Measurements from ENCODE around the gene C7orf33. TPM values are rescaled to one million over a fixed set of nuclear protein-coding genes. Genes with fewer than 3 reads are reported as not detected.
"Not testable (repeated sequence)": the region's sequence is repeated elsewhere in the genome, so short reads cannot be mapped to it uniquely, and the experiment has no call there.

C7orf33 gene
- total RNA-seq, 1 donor from 2014 or later = not detected

DNA sequence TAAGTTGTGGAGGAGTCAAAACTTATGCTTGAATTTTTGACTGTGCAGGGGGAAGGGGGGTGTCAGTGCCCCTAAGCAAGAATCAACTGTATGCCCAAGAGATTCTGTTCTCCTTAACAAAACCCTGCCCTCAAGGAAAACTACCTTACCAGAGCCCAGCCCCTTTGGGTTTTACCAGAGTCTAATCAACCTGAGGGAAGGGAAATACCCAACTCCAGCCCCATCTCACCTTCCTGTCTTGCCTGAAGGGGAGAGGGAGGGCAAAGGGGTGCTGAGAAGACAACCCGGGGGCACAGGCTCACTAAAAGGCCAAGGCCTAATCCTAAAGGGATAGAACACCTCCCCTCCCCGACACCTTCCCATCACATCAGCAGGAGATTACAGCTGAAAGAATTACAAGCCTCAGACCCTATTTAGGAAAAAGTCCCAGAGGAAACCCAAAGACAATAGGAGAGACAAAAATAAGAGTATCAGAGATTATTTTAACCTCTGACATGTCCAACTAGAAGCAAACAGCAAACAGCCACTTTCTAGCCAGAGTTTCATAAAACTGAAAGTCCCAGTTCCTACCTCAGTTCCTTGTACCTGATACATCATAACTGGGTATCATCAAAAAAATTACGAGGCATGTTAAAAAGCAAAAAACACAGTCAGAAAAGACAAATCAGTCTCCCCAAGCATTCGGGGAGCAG lies 26.8 kb upstream of the C7orf33 start:
- Histone ChIP-seq H3K4me3 (peak overlapping the region; percentile 4), H3K27ac (peak overlapping the region; percentile 69), H3K4me1 (peaks cover 17% of the 10 kb centered on the region), H3K27me3 (ENCODE audit: low read depth) (no peaks in the 10 kb centered on the region), H3K36me3 (no peaks in the 10 kb centered on the region), H3K9me3 (no peaks in the 10 kb centered on the region)
- intact Hi-C loops (cut with DNase I) = no loop called here
- no peak for ATAC-seq
- TF ChIP-seq, protein P1, sequence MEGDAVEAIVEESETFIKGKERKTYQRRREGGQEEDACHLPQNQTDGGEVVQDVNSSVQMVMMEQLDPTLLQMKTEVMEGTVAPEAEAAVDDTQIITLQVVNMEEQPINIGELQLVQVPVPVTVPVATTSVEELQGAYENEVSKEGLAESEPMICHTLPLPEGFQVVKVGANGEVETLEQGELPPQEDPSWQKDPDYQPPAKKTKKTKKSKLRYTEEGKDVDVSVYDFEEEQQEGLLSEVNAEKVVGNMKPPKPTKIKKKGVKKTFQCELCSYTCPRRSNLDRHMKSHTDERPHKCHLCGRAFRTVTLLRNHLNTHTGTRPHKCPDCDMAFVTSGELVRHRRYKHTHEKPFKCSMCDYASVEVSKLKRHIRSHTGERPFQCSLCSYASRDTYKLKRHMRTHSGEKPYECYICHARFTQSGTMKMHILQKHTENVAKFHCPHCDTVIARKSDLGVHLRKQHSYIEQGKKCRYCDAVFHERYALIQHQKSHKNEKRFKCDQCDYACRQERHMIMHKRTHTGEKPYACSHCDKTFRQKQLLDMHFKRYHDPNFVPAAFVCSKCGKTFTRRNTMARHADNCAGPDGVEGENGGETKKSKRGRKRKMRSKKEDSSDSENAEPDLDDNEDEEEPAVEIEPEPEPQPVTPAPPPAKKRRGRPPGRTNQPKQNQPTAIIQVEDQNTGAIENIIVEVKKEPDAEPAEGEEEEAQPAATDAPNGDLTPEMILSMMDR (IDR thresholded peaks at IDR 0.05) = no peak
- no peak for DNase-seq

DNA sequence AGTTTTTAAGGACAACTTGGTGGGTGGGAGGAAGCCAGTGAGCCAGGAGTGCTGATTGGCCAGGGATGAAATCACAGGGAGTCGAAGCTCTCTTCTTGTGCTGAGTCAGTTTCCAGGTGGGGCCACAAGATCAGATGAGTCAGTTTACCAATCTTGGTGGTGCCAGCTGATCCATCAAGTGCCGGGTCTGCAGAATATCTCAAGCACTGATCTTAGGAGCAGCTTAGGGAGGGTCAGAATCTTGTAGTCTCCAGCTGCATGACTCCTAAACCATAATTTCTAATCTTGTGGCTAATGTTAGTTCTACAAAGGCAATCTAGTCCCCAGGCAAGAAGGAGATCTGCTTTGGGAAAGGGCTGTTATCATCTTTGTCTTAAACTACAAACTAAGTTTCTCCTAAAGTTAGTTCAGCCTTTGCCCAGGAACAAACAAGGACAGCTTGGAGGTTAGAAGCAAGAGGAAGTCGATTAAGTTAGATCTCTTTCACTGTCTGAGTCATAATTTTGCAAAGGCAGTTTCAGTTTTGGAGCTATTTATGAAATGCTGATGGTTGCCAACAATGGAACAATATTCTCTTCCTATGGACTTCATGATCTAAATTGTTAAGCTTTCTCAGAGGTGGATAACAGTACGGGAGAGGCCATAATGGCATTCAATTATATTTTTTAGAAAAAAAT lies 26.2 kb upstream of the C7orf33 start:
- peak; percentile 35 to 59 for ATAC-seq
- H3K36me3 ChIP-seq; DNase-seq; H3K27me3 ChIP-seq (ENCODE audit: low read depth); intact Hi-C loops (cut with DNase I); H3K9me3 ChIP-seq: not testable (repeated sequence)
- Histone ChIP-seq H3K4me1 (peaks cover 17% of the 10 kb centered on the region), H3K4me3 (peak overlapping the region; percentile 4), H3K27ac (peak overlapping the region; percentile 69)

DNA sequence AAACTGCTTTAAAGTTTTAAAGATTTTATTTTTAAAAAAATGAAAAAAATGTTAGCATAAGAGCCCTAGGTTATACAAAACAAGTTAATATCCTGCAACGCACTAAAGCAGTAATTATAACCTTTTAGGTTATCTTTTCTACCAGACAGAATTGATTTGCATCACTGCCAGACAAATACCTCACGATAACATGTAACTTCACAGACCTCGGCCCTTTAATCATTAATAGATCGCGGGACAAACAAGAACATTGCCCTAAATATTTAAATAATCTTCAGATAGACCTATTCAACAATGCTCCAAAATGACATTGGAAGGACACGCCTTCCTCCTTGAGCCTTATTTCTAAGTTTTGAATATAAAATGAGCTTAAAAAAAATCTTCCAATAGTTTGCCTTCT lies 23.8 kb upstream of the C7orf33 start:
- H3K27me3 ChIP-seq (ENCODE audit: low read depth) = no peaks in the 10 kb centered on the region
- no peak overlapping the region for H3K4me3 ChIP-seq
- no peak overlapping the region for H3K27ac ChIP-seq
- peaks cover 17% of the 10 kb centered on the region for H3K4me1 ChIP-seq
- no peaks in the 10 kb centered on the region for H3K36me3 ChIP-seq
- TF ChIP-seq, protein P1 (IDR thresholded peaks at IDR 0.05) = no peak
- no peak for ATAC-seq
- DNase-seq = no peak
- intact Hi-C loops (cut with DNase I) = no loop called here
- H3K9me3 ChIP-seq = no peaks in the 10 kb centered on the region

DNA sequence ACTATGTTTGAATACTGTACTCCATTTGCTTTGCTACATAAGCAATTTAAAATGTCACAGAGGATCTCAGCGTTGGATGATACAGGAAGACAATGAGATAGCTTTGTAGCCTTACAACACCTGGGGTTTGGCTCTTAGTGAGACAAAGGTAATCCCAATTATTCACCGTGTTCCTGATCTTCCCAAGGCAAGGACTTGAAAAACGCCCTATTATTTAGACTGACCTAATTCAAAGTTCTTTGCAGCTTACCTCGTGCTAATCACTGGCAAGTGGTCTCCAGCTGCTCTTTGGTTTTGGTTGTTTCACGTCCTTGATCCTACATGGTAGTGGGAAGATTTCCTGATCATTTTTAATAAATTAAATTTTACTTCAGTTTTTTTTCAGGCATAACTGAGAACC lies 23.0 kb upstream of the C7orf33 start:
- TF ChIP-seq, protein P1 (IDR thresholded peaks at IDR 0.05) = no peak
- no peaks in the 10 kb centered on the region for H3K9me3 ChIP-seq
- intact Hi-C loops (cut with DNase I) = no loop called here
- no peak for DNase-seq
- no peaks in the 10 kb centered on the region for H3K36me3 ChIP-seq
- ATAC-seq = no peak
- no peak overlapping the region for H3K27ac ChIP-seq
- peaks cover 17% of the 10 kb centered on the region for H3K4me1 ChIP-seq
- no peak overlapping the region for H3K4me3 ChIP-seq
- H3K27me3 ChIP-seq (ENCODE audit: low read depth) = no peaks in the 10 kb centered on the region

DNA sequence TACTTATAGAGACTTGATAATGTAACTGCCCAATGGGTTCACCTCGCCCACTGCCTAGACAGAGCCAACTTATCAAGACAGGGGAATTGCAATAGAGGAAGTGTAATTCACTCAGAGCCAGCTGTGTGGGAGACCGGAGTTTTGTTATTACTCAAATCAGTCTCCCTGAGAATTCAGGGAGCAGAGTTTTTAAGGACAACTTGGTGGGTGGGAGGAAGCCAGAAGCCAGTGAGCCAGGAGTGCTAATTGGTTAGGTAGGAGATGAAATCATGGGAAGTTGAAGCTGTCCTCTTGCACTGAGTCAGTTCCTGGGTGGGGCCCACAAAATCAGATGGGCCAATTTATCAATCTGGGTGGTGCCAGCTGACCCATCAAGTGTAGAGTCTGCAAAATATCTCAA lies 20.1 kb upstream of the C7orf33 start:
- TF ChIP-seq, protein P1 (IDR thresholded peaks at IDR 0.05) = no peak
- intact Hi-C loops (cut with DNase I) = loop anchor here (10.0 kb wide), 1 partner anchor 394 kb away; no protein-coding TSS in a partner anchor
- no peak overlapping the region for H3K27ac ChIP-seq
- H3K4me1 ChIP-seq = peaks cover 2% of the 10 kb centered on the region
- H3K27me3 ChIP-seq (ENCODE audit: low read depth) = no peaks in the 10 kb centered on the region
- H3K36me3 ChIP-seq = no peaks in the 10 kb centered on the region
- ATAC-seq (no peak), DNase-seq (no peak)
- no peaks in the 10 kb centered on the region for H3K9me3 ChIP-seq
- H3K4me3 ChIP-seq = no peak overlapping the region

DNA sequence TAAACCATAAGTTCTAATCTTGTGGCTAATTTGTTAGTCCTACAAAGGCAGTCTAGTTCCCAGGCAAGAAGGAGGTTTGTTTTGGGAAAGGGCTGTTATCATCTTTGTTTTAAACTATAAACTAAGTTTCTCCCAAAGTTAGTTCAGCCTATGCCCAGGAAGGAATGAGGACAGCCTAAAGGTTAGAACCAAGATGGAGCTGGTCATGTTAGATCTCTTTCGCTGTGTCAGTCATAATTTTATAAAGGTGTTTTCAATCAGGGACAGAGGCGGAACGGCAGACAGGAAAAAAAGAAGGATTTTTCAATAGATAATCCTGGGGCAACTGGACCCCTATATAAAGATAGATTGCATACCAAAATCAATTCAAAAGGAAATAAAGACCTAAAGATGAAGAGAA lies 19.6 kb upstream of the C7orf33 start:
- H3K27me3 ChIP-seq (ENCODE audit: low read depth); H3K4me1 ChIP-seq; H3K27ac ChIP-seq; H3K36me3 ChIP-seq; ATAC-seq; H3K9me3 ChIP-seq; H3K4me3 ChIP-seq; DNase-seq: not testable (repeated sequence)
- intact Hi-C loops (cut with DNase I) = loop anchor here (10.0 kb wide), 1 partner anchor 394 kb away; no protein-coding TSS in a partner anchor
